ENCODE measurements around the gene HECW1.

DNA sequence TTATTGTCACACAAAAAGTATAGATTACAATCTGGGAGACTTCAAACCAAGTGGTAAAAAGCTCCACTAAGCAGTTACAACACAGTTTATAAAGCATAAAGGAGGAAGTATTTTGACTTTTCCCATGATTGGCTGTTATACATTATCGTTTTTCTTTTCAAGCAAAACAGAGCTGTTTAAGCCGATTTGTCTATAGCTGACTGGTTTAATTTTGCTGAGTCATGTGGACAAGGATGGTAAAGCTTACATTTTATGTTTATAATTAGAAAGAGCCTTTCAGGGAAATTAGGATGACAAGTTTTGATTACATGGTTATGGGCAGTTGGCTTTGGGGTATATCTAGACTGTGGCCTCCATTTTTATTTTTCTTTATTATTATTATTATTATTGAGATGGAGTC is 318.0 kb downstream of the HECW1 start:
- TF ChIP-seq, protein P1, sequence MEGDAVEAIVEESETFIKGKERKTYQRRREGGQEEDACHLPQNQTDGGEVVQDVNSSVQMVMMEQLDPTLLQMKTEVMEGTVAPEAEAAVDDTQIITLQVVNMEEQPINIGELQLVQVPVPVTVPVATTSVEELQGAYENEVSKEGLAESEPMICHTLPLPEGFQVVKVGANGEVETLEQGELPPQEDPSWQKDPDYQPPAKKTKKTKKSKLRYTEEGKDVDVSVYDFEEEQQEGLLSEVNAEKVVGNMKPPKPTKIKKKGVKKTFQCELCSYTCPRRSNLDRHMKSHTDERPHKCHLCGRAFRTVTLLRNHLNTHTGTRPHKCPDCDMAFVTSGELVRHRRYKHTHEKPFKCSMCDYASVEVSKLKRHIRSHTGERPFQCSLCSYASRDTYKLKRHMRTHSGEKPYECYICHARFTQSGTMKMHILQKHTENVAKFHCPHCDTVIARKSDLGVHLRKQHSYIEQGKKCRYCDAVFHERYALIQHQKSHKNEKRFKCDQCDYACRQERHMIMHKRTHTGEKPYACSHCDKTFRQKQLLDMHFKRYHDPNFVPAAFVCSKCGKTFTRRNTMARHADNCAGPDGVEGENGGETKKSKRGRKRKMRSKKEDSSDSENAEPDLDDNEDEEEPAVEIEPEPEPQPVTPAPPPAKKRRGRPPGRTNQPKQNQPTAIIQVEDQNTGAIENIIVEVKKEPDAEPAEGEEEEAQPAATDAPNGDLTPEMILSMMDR (IDR thresholded peaks at IDR 0.05 in 4 of 5, conservative IDR thresholded peaks at IDR 0.05 in 1 of 5) = no peak
- TF ChIP-seq POLR2A (IDR thresholded peaks at IDR 0.05) = no peak
